ENCODE results near the gene QPRT. TPM values are rescaled to one million over a fixed set of nuclear protein-coding genes. Genes with fewer than 3 reads are reported as not detected.

The QPRT gene
- total and polyA plus RNA-seq, 2 of the 13 experiments (the other 11 are each of a cell fraction or from before 2014, with no cell fraction given) = 130 to 218 TPM

DNA sequence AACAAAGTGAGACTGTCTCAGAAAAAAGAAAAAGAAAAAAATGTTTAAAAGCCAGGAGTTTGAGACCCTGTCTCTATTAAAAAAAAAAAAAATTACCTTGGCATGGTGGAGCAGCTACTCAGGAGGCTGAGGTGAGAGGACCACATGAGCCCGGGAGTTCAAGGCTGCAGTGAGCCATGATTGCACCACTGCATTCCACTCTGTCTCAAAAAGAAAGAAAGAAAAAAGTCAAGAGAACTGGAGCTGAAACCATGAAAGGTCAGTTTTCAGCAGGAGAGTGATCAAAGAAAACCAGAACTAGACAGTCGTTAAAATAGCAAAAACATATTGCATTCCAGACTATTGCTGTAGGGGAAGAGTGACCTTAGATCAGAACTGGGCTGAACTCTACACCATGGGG lies 8.8 kb downstream of the QPRT start (continued):
- TF ChIP-seq ARNTL (CRISPR knock-in tag; IDR thresholded peaks at IDR 0.05) (no peak), ZNF331 (CRISPR knock-in tag; IDR thresholded peaks at IDR 0.05) (no peak), CBX2 (IDR thresholded peaks at IDR 0.05; ENCODE audit: low read depth, low read length) (no peak), CBX2 (CRISPR knock-in tag; IDR thresholded peaks at IDR 0.05; ENCODE audit: low read depth) (no peak), ZNF841 (CRISPR knock-in tag; IDR thresholded peaks at IDR 0.05; ENCODE audit: borderline replicate concordance) (no peak), CEBPB (IDR thresholded peaks at IDR 0.05; ENCODE audit: borderline replicate concordance, low read depth, low read length) (peak; percentile 78), TBP (CRISPR knock-in tag; IDR thresholded peaks at IDR 0.05) (no peak), SP4 (CRISPR knock-in tag; IDR thresholded peaks at IDR 0.05) (0 out of 2 replicates have a peak, but pooled peaks have one; percentile 12), KAT7 (CRISPR knock-in tag; IDR thresholded peaks at IDR 0.05; ENCODE audit: borderline replicate concordance) (0 out of 2 replicates have a peak, but pooled peaks have one; percentile 22), TCF7 (IDR thresholded peaks at IDR 0.05; ENCODE audit: low read depth) (no peak), ZNF773 (CRISPR knock-in tag; IDR thresholded peaks at IDR 0.05; ENCODE audit: borderline replicate concordance) (no peak), NCOR1 (IDR thresholded peaks at IDR 0.05; ENCODE audit: borderline replicate concordance, low read length) (peak; percentile 84), SOX13 (IDR thresholded peaks at IDR 0.05) (no peak), SOX13 (CRISPR knock-in tag; conservative IDR thresholded peaks at IDR 0.05 in 1 of 2, IDR thresholded peaks at IDR 0.05 in 1 of 2) (peak in 1 of 2 experiments; percentile 30; a peak in 1 of 4 replicates), ZNF232 (CRISPR knock-in tag; IDR thresholded peaks at IDR 0.05; ENCODE audit: borderline replicate concordance) (no peak), ZSCAN9 (CRISPR knock-in tag; IDR thresholded peaks at IDR 0.05; ENCODE audit: borderline replicate concordance) (no peak), ZC3H13 (CRISPR knock-in tag; IDR thresholded peaks at IDR 0.05) (no peak), ZSCAN21 (CRISPR knock-in tag; IDR thresholded peaks at IDR 0.05; ENCODE audit: borderline replicate concordance) (no peak), SP1 (IDR thresholded peaks at IDR 0.05) (no peak), SP1 (CRISPR knock-in tag; IDR thresholded peaks at IDR 0.05) (no peak), ZNF674 (CRISPR knock-in tag; IDR thresholded peaks at IDR 0.05; ENCODE audit: low read depth) (no peak)
- TF ChIP-seq, protein P1, sequence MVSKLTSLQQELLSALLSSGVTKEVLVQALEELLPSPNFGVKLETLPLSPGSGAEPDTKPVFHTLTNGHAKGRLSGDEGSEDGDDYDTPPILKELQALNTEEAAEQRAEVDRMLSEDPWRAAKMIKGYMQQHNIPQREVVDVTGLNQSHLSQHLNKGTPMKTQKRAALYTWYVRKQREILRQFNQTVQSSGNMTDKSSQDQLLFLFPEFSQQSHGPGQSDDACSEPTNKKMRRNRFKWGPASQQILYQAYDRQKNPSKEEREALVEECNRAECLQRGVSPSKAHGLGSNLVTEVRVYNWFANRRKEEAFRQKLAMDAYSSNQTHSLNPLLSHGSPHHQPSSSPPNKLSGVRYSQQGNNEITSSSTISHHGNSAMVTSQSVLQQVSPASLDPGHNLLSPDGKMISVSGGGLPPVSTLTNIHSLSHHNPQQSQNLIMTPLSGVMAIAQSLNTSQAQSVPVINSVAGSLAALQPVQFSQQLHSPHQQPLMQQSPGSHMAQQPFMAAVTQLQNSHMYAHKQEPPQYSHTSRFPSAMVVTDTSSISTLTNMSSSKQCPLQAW (CRISPR knock-in tag; IDR thresholded peaks at IDR 0.05) = 0 out of 2 replicates have a peak, but pooled peaks have one; percentile 13
- TF ChIP-seq, protein P2, sequence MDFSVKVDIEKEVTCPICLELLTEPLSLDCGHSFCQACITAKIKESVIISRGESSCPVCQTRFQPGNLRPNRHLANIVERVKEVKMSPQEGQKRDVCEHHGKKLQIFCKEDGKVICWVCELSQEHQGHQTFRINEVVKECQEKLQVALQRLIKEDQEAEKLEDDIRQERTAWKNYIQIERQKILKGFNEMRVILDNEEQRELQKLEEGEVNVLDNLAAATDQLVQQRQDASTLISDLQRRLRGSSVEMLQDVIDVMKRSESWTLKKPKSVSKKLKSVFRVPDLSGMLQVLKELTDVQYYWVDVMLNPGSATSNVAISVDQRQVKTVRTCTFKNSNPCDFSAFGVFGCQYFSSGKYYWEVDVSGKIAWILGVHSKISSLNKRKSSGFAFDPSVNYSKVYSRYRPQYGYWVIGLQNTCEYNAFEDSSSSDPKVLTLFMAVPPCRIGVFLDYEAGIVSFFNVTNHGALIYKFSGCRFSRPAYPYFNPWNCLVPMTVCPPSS (IDR thresholded peaks at IDR 0.05) = no peak
- TF ChIP-seq, protein P3, sequence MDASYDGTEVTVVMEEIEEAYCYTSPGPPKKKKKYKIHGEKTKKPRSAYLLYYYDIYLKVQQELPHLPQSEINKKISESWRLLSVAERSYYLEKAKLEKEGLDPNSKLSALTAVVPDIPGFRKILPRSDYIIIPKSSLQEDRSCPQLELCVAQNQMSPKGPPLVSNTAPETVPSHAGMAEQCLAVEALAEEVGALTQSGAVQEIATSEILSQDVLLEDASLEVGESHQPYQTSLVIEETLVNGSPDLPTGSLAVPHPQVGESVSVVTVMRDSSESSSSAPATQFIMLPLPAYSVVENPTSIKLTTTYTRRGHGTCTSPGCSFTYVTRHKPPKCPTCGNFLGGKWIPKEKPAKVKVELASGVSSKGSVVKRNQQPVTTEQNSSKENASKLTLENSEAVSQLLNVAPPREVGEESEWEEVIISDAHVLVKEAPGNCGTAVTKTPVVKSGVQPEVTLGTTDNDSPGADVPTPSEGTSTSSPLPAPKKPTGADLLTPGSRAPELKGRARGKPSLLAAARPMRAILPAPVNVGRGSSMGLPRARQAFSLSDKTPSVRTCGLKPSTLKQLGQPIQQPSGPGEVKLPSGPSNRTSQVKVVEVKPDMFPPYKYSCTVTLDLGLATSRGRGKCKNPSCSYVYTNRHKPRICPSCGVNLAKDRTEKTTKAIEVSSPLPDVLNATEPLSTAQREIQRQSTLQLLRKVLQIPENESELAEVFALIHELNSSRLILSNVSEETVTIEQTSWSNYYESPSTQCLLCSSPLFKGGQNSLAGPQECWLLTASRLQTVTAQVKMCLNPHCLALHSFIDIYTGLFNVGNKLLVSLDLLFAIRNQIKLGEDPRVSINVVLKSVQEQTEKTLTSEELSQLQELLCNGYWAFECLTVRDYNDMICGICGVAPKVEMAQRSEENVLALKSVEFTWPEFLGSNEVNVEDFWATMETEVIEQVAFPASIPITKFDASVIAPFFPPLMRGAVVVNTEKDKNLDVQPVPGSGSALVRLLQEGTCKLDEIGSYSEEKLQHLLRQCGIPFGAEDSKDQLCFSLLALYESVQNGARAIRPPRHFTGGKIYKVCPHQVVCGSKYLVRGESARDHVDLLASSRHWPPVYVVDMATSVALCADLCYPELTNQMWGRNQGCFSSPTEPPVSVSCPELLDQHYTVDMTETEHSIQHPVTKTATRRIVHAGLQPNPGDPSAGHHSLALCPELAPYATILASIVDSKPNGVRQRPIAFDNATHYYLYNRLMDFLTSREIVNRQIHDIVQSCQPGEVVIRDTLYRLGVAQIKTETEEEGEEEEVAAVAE (CRISPR knock-in tag; IDR thresholded peaks at IDR 0.05; ENCODE audit: borderline replicate concordance) = no peak
- TF ChIP-seq, protein P4, sequence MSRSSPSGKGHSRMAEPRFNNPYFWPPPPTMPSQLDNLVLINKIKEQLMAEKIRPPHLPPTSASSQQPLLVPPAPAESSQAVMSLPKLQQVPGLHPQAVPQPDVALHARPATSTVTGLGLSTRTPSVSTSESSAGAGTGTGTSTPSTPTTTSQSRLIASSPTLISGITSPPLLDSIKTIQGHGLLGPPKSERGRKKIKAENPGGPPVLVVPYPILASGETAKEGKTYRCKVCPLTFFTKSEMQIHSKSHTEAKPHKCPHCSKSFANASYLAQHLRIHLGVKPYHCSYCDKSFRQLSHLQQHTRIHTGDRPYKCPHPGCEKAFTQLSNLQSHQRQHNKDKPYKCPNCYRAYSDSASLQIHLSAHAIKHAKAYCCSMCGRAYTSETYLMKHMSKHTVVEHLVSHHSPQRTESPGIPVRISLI (CRISPR knock-in tag; IDR thresholded peaks at IDR 0.05; ENCODE audit: borderline replicate concordance) = peak; percentile 70; the same call in 1 of the 2 replicates
